HL-60 (cell line): ENCODE measurements around the gene MUSTN1.

ENCODE experiments used
- CTCF ChIP-seq: IDR thresholded peaks from one replicate; pipeline ENCODE4 v1.5.1; 2011; ENCODE audit warnings: low read length, control low read depth, inconsistent platforms; ENCODE audit not compliant: insufficient read depth
- GABPA ChIP-seq: IDR thresholded peaks from 2 replicates; pipeline ENCODE4 v1.6.1; 2012; ENCODE audit warnings: low read depth
- POLR2AphosphoS5 ChIP-seq: IDR thresholded peaks from 2 replicates; pipeline ENCODE4 v1.6.1; 2012; ENCODE audit warnings: low read depth
- REST ChIP-seq: IDR thresholded peaks from 2 replicates; pipeline ENCODE4 v1.6.1; 2012; ENCODE audit warnings: low read depth; ENCODE audit not compliant: insufficient replicate concordance

- no peak for TF ChIP-seq CTCF
- TF ChIP-seq POLR2AphosphoS5, result no peak
- TF ChIP-seq REST, result no peak
- no peak for TF ChIP-seq GABPA
These were observed 14.9 kb downstream of the MUSTN1 start for GRCh38 chr3:52819936-52820335.
